Astrocyte of the spinal cord (primary cell): Measurements from ENCODE around the gene NEDD4L.

Experiments
- DNase-seq: peaks from one replicate; pipeline ENCODE4 v3.0.0; 2011; ENCODE audit warnings: low read depth, low spot score
- H3K4me3 ChIP-seq: 2 replicates; pipeline ENCODE4 v1.5.1; 2011; ENCODE audit warnings: low read depth, mild to moderate bottlenecking, low read length, moderate library complexity
- in situ Hi-C: cut with HindIII; loops from 2 replicates; pipeline ENCODE4 v1.10.0; 2017; ENCODE audit warnings: low sequenced_read_pairs
- TF ChIP-seq, protein P1 (sequence below): IDR thresholded peaks from 2 replicates; pipeline ENCODE4 v1.5.1; 2012; ENCODE audit warnings: low read depth, mild to moderate bottlenecking, low read length, inconsistent platforms

The NEDD4L gene

DNA sequence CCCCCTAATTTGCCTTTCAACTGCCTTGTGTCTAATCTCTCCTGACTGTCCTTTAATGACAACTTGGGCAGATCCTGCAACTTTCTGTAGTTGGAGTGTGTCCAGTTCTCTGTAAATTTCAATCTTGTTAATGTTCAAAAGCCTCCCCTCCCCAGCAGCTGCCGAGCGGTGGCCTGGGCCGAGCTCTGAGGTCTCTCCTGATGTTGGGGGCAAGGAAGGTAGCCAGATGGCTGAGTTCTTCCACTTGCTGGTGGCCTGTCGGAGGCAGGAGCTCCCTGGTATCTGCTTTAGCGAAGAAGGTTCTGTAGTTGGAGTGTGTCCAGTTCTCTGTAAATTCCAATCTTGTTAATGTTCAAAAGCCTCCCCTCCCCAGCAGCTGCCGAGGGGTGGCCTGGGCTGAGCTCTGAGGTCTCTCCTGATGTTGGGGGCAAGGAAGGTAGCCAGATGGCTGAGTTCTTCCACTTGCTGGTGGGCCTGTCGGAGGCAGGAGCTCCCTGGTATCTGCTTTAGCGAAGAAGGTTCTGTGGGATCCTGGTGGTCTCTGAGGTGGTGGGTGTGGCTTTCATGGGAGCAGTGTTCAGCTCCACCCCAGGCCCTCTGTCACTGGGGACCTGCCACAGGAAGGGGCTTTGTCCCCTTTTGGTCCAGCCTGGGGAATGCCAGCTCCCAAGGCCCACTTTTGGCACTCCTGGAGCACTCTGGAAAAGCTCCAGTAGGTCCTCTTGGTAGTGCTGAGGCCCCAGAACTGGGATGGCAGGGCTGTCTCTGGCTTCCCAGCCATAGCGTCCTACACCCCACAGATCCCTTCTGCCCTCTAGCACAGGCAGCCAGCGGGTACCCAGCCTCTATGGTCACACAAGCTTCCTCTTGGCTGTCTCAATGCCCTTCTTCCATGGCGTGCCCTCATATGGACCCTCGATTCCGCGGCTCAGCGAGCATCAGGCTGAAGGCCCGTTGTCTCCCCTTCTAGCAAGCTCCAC lies 373.0 kb downstream of the NEDD4L start:
- peak; percentile 78 for DNase-seq
- H3K4me3 ChIP-seq: no peak overlapping the region
- TF ChIP-seq, protein P1, sequence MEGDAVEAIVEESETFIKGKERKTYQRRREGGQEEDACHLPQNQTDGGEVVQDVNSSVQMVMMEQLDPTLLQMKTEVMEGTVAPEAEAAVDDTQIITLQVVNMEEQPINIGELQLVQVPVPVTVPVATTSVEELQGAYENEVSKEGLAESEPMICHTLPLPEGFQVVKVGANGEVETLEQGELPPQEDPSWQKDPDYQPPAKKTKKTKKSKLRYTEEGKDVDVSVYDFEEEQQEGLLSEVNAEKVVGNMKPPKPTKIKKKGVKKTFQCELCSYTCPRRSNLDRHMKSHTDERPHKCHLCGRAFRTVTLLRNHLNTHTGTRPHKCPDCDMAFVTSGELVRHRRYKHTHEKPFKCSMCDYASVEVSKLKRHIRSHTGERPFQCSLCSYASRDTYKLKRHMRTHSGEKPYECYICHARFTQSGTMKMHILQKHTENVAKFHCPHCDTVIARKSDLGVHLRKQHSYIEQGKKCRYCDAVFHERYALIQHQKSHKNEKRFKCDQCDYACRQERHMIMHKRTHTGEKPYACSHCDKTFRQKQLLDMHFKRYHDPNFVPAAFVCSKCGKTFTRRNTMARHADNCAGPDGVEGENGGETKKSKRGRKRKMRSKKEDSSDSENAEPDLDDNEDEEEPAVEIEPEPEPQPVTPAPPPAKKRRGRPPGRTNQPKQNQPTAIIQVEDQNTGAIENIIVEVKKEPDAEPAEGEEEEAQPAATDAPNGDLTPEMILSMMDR: no peak
- in situ Hi-C loops: no loop called here

GRCh38 chr18:58417752-58418151 lies 373.7 kb downstream of the NEDD4L start:
- TF ChIP-seq, protein P1: no peak
- DNase-seq: peak; percentile 75
- in situ Hi-C loops: no loop called here
- H3K4me3 ChIP-seq: no peak overlapping the region

- in situ Hi-C loops: no loop called here
- no peak for DNase-seq
- TF ChIP-seq, protein P1: no peak
- no peak overlapping the region for H3K4me3 ChIP-seq
Observed at GRCh38 chr18:58418361-58418760, 374.3 kb downstream of the NEDD4L start.

GRCh38 chr18:58419587-58420199 lies 375.7 kb downstream of the NEDD4L start:
- H3K4me3 ChIP-seq: no peak overlapping the region
- no peak for DNase-seq
- TF ChIP-seq, protein P1: no peak
- in situ Hi-C loops: no loop called here

- in situ Hi-C loops: no loop called here
- H3K4me3 ChIP-seq: no peak overlapping the region
- DNase-seq: no peak
- TF ChIP-seq, protein P1: no peak
Observed at GRCh38 chr18:58426611-58427010, 382.6 kb downstream of the NEDD4L start.

- TF ChIP-seq, protein P1: no peak
- in situ Hi-C loops: no loop called here
- H3K4me3 ChIP-seq: no peak overlapping the region
- DNase-seq: no peak
Observed at GRCh38 chr18:58427321-58427720, 383.3 kb downstream of the NEDD4L start.
